Psoas muscle (tissue), 8 donors: ENCODE results near the gene ARPC1A. TPM values are rescaled to one million over a fixed set of nuclear protein-coding genes. Genes with fewer than 3 reads are reported as not detected.
"Not testable (repeated sequence)": the region's sequence is repeated elsewhere in the genome, so short reads cannot be mapped to it uniquely, and the experiment has no call there.

Source experiments
- ATAC-seq, 4 donors: fragments of 200-7000 bp; cut with Tn5 transposase; one replicate each; pipeline ENCODE4 v1.9.1; 2020; ENCODE audit warnings: moderate library complexity in 3 of 4, mild to moderate bottlenecking in 2 of 4
- DNase-seq, 2 donors: peaks; one replicate each; pipeline ENCODE4 v3.0.0-alpha.2; 2020
- H3K27ac ChIP-seq: fragments of 200-600 bp; one replicate; pipeline ENCODE4 v1.8.0; 2022
- H3K27me3 ChIP-seq, 3 donors: fragments of 200-600 bp in 1 of 3; one replicate each; pipeline versions ENCODE4 v1.6.1 to v1.8.0; 2013 to 2022; ENCODE audit warnings: low read length in 2 of 3, mild to moderate bottlenecking in 2 of 3, moderate library complexity in 1 of 3; ENCODE audit not compliant: insufficient read depth in 3 of 3
- H3K36me3 ChIP-seq, 2 donors: fragments of 200-600 bp in 1 of 2; one replicate each; pipeline versions ENCODE4 v1.6.1 to v1.8.0; 2013 to 2022; ENCODE audit warnings: low read depth in 1 of 2, mild to moderate bottlenecking in 1 of 2, moderate library complexity in 1 of 2; ENCODE audit not compliant: insufficient read depth in 1 of 2
- H3K4me1 ChIP-seq: fragments of 200-600 bp; one replicate; pipeline ENCODE4 v1.8.0; 2022
- H3K4me3 ChIP-seq: fragments of 200-600 bp; one replicate; pipeline ENCODE4 v1.8.0; 2022; ENCODE audit warnings: mild to moderate bottlenecking
- H3K9me3 ChIP-seq: fragments of 200-600 bp; one replicate; pipeline ENCODE4 v1.8.0; 2022
- CTCF ChIP-seq: fragments of 200-600 bp; IDR thresholded peaks from one replicate; pipeline ENCODE4 v1.8.0; 2022; ENCODE audit warnings: antibody characterized with exemption
- WGBS, 3 donors: extraction: QIAGEN DNeasy Blood & Tissue Kit; methylation state at CpG; one replicate each; pipeline versions ENCODE4 v1.1.6 to v1.1.7; 2013; 5-methylcytosine and 5-hydroxymethylcytosine counted together
- intact Hi-C, 2 donors: fragments of 100-400 bp; cut with DNase I; formaldehyde crosslinking; loops; one replicate each; pipeline versions ENCODE4 v1.11.0 to v1.14.2; 2022
- polyA plus RNA-seq, 3 donors: library from polyadenylated mRNA; stranded (reverse); fragments of 200-250 nt; gene quantifications; one replicate each; pipeline ENCODE4 v1.2.3, GENCODE V29; 2013
- total RNA-seq, 4 donors: library from RNA; stranded (reverse); fragmentation: NEBNext Ultra II Directional in 2 of 4; extraction: Animal tissue kit (Norgen Biotek cat#: 25700) in 2 of 4; gene quantifications; one replicate each; pipeline versions ENCODE4 v1.2.1 to v1.2.4, GENCODE V29; 2021 to 2023
- donor health status: healthy with polysubstance abuse.
- donor health status: DM: no; HTN: no; CAD: no; lungs with moderate emphysema.
- donor health status: Bipolar disorder and iron deficiency.
- donor health status: healthy.
- donor health status: DM: yes; HTN: yes; CAD: no.
- donor health status: DM: no; HTN: no; CAD: no.
- donor health status: DM: no; HTN: no; CAD: no.
- donor health status: DM: yes; HTN: yes; CAD: no.

ARPC1A gene
- total and polyA plus RNA-seq, 7 donors, result 38.1 to 114 (median 47.6) TPM

- peaks cover 3 to 98% of the 10 kb centered on the region in 2 donors for H3K36me3 ChIP-seq
- 90 to 94% (median 92%) methylated on average over 3 of the region's 3 CpGs for WGBS, 3 donors
- H3K4me1 ChIP-seq, result no peaks in the 10 kb centered on the region
- no peak for TF ChIP-seq CTCF
- no peak for ATAC-seq
- no peaks in the 10 kb centered on the region for H3K9me3 ChIP-seq
- intact Hi-C loops, result no loop called here
- H3K27ac ChIP-seq, result no peak overlapping the region
- no peak for DNase-seq
- H3K27me3 ChIP-seq, result no peaks in the 10 kb centered on the region
- no peak overlapping the region for H3K4me3 ChIP-seq
Observed at GRCh38 chr7:99339595-99339994, 13.9 kb downstream of the ARPC1A start.

GRCh38 chr7:99340659-99341058 lies 15.0 kb downstream of the ARPC1A start:
- 91 to 95% (median 94%) methylated on average over 3 of the region's 3 CpGs for WGBS, 3 donors

GRCh38 chr7:99344061-99344647 lies 18.5 kb downstream of the ARPC1A start:
- TF ChIP-seq CTCF, result no peak
- DNase-seq (no peak), ATAC-seq (no peak)
- Histone ChIP-seq H3K4me3 (no peak overlapping the region), H3K9me3 (no peaks in the 10 kb centered on the region), H3K27ac (no peak overlapping the region), H3K27me3 (no peaks in the 10 kb centered on the region), H3K36me3 (peaks cover 4 to 98% of the 10 kb centered on the region in 2 donors), H3K4me1 (no peaks in the 10 kb centered on the region)
- intact Hi-C loops, result no loop called here
- 88 to 95% (median 95%) methylated on average over 13 of the region's 13 CpGs for WGBS, 3 donors

More at GRCh38 chr7:99340659-99341058, 15.0 kb downstream of the ARPC1A start:
- H3K9me3 ChIP-seq, result no peaks in the 10 kb centered on the region
- no peaks in the 10 kb centered on the region for H3K27me3 ChIP-seq
- H3K36me3 ChIP-seq, result peaks cover 3 to 98% of the 10 kb centered on the region in 2 donors
- TF ChIP-seq CTCF, result no peak
- no peak overlapping the region for H3K27ac ChIP-seq
- ATAC-seq, result no peak
- no peak for DNase-seq
- H3K4me1 ChIP-seq, result no peaks in the 10 kb centered on the region
- intact Hi-C loops, result no loop called here
- no peak overlapping the region for H3K4me3 ChIP-seq

GRCh38 chr7:99350641-99351040 lies 24.9 kb downstream of the ARPC1A start:
- DNase-seq, H3K27me3 ChIP-seq, H3K4me3 ChIP-seq, H3K9me3 ChIP-seq, H3K27ac ChIP-seq, intact Hi-C loops, ATAC-seq, H3K4me1 ChIP-seq: not testable (repeated sequence)
- 91 to 97% (median 95%) methylated on average over 3 of the region's 3 CpGs for WGBS, 3 donors
- H3K36me3 ChIP-seq, result peaks cover 13 to 100% of the 10 kb centered on the region in 2 donors

GRCh38 chr7:99352247-99352646 lies 26.5 kb downstream of the ARPC1A start:
- WGBS, 3 donors, result 88 to 98% (median 96%) methylated on average over 5 of the region's 5 CpGs
- Histone ChIP-seq H3K9me3 (no peaks in the 10 kb centered on the region), H3K4me1 (no peaks in the 10 kb centered on the region), H3K27ac (no peak overlapping the region), H3K27me3 (no peaks in the 10 kb centered on the region), H3K4me3 (no peak overlapping the region), H3K36me3 (peaks cover 14 to 98% of the 10 kb centered on the region in 2 donors)
- ATAC-seq (no peak), DNase-seq (no peak)
- intact Hi-C loops, result no loop called here
- TF ChIP-seq CTCF, result no peak
